NOMO-1 treated with dmso at 0.1 percent for 144 hours (cell line): ENCODE results near the gene TMEM151B.

Experiments
- DNase-seq: peaks from one replicate; lab custom pipeline; 2025; ENCODE audit not compliant: unreplicated experiment; lab: John Stamatoyannopoulos, UW

Gene TMEM151B

GRCh38 chr6:44277763-44278162, 7.5 kb downstream of the TMEM151B start:
- DNase-seq, result no peak

- no peak for DNase-seq
These were observed 8.1 kb downstream of the TMEM151B start for GRCh38 chr6:44278315-44278714.

- DNase-seq, result no peak
These were observed 8.8 kb downstream of the TMEM151B start for GRCh38 chr6:44278774-44279697.

- DNase-seq, result peak; percentile 1
These were observed 13.9 kb downstream of the TMEM151B start for GRCh38 chr6:44284121-44284520.

- no peak for DNase-seq
These were observed 14.6 kb downstream of the TMEM151B start for GRCh38 chr6:44284867-44285266.

- DNase-seq, result no peak
These were observed 15.5 kb downstream of the TMEM151B start for GRCh38 chr6:44285552-44286284.

- no peak for DNase-seq
These were observed 16.0 kb downstream of the TMEM151B start for GRCh38 chr6:44286285-44286565.

GRCh38 chr6:44286747-44287146, 16.5 kb downstream of the TMEM151B start:
- DNase-seq, result no peak

GRCh38 chr6:44289726-44290260, 19.5 kb downstream of the TMEM151B start:
- no peak for DNase-seq

- no peak for DNase-seq
These were observed 21.6 kb downstream of the TMEM151B start for GRCh38 chr6:44291841-44292240.

GRCh38 chr6:44292661-44293365, 22.6 kb downstream of the TMEM151B start:
- no peak for DNase-seq

GRCh38 chr6:44294832-44295791, 24.9 kb downstream of the TMEM151B start:
- DNase-seq, result no peak

GRCh38 chr6:44297063-44298038, 27.1 kb downstream of the TMEM151B start:
- no peak for DNase-seq

- DNase-seq, result no peak
These were observed 28.0 kb downstream of the TMEM151B start for GRCh38 chr6:44298055-44298803.

GRCh38 chr6:44298864-44299263, 28.6 kb downstream of the TMEM151B start:
- no peak for DNase-seq

GRCh38 chr6:44300292-44300823, 30.1 kb downstream of the TMEM151B start:
- DNase-seq, result no peak

- DNase-seq, result no peak
These were observed 30.9 kb downstream of the TMEM151B start for GRCh38 chr6:44301106-44301505.
